Mesenchymal stem cell (in vitro differentiated cells and primary cell): Measurements from ENCODE around the gene LY6G6F.

Experiments
- DNase-seq: peaks from one replicate; pipeline ENCODE4 v3.0.0-alpha.2; 2013
- H2AFZ ChIP-seq: one replicate; pipeline ENCODE4 v1.6.1; 2013; ENCODE audit warnings: low read depth, mild to moderate bottlenecking, control low read depth, inconsistent platforms, low read length, moderate library complexity
- H2AK5ac ChIP-seq: 2 replicates; pipeline ENCODE4 v1.6.1; 2013; ENCODE audit warnings: low read length, moderate library complexity, mild to moderate bottlenecking, inconsistent platforms; ENCODE audit not compliant: severe bottlenecking
- H2BK120ac ChIP-seq: one replicate; pipeline ENCODE4 v1.6.1; 2013; ENCODE audit warnings: low read depth, mild to moderate bottlenecking, inconsistent platforms, low read length, moderate library complexity
- H2BK12ac ChIP-seq, 2 experiments: one replicate each; pipeline ENCODE4 v1.6.1; 2013; ENCODE audit warnings: inconsistent platforms in 2 of 2, low read length in 2 of 2, mild to moderate bottlenecking in 2 of 2, moderate library complexity in 2 of 2, control low read depth in 1 of 2
- H2BK15ac ChIP-seq: one replicate; pipeline ENCODE4 v1.6.1; 2013; ENCODE audit warnings: mild to moderate bottlenecking, low read depth, inconsistent platforms; ENCODE audit not compliant: poor library complexity, severe bottlenecking
- H2BK5ac ChIP-seq: 2 replicates; pipeline ENCODE4 v1.6.1; 2013; ENCODE audit warnings: low read depth, mild to moderate bottlenecking, low read length, control low read depth, inconsistent platforms; ENCODE audit not compliant: poor library complexity, severe bottlenecking
- H3K14ac ChIP-seq, 2 experiments: one replicate each; pipeline ENCODE4 v1.6.1; 2013; ENCODE audit warnings: inconsistent platforms in 2 of 2, low read length in 2 of 2, control low read depth in 1 of 2, mild to moderate bottlenecking in 1 of 2, moderate library complexity in 1 of 2
- H3K18ac ChIP-seq, 2 experiments: one replicate each; pipeline ENCODE4 v1.6.1; 2013; ENCODE audit warnings: inconsistent platforms in 2 of 2, low read length in 2 of 2, control low read depth in 1 of 2, low read depth in 1 of 2, mild to moderate bottlenecking in 1 of 2
- H3K23ac ChIP-seq, 2 experiments: one replicate each; pipeline ENCODE4 v1.6.1; 2013; ENCODE audit warnings: inconsistent platforms in 2 of 2, low read length in 2 of 2, mild to moderate bottlenecking in 2 of 2, moderate library complexity in 2 of 2, control low read depth in 1 of 2
- H3K27ac ChIP-seq: 2 replicates; pipeline ENCODE4 v1.5.1; 2013; ENCODE audit warnings: mild to moderate bottlenecking, moderate library complexity, low read length, control low read depth, inconsistent platforms; ENCODE audit not compliant: poor library complexity, severe bottlenecking
- H3K27me3 ChIP-seq, 2 experiments: 2 replicates each; pipeline versions ENCODE4 v1.6.1 to v1.7.0; 2013; ENCODE audit warnings: low read length in 2 of 2, mild to moderate bottlenecking in 2 of 2, moderate library complexity in 2 of 2, control low read depth in 1 of 2, inconsistent platforms in 1 of 2; ENCODE audit not compliant: control insufficient read depth in 1 of 2, insufficient read depth in 1 of 2
- H3K36me3 ChIP-seq, 2 experiments: 2 replicates each; pipeline versions ENCODE4 v1.6.1 to v1.7.0; 2013; ENCODE audit warnings: low read length in 2 of 2, control low read depth in 1 of 2, inconsistent platforms in 1 of 2, low read depth in 1 of 2, mild to moderate bottlenecking in 1 of 2; ENCODE audit not compliant: insufficient read depth in 2 of 2, control insufficient read depth in 1 of 2
- H3K4ac ChIP-seq, 2 experiments: one replicate each; pipeline ENCODE4 v1.6.1; 2013; ENCODE audit warnings: inconsistent platforms in 2 of 2, low read length in 2 of 2, mild to moderate bottlenecking in 2 of 2, moderate library complexity in 2 of 2, control low read depth in 1 of 2, low read depth in 1 of 2
- H3K4me1 ChIP-seq: 2 replicates; pipeline ENCODE4 v1.6.1; 2013; ENCODE audit warnings: low read depth, low read length, control low read depth; ENCODE audit not compliant: control insufficient read depth, insufficient read depth
- H3K4me2 ChIP-seq: 2 replicates; pipeline ENCODE4 v1.6.1; 2013; ENCODE audit warnings: low read length, mild to moderate bottlenecking, inconsistent platforms; ENCODE audit not compliant: poor library complexity, severe bottlenecking
- H3K4me3 ChIP-seq, 2 experiments: 2 replicates each; pipeline versions ENCODE4 v1.5.1 to v1.7.0; 2013; ENCODE audit warnings: low read length in 2 of 2, mild to moderate bottlenecking in 2 of 2, control low read depth in 1 of 2, low read depth in 1 of 2; ENCODE audit not compliant: insufficient read depth in 1 of 2
- H3K79me1 ChIP-seq: replicated peaks from 2 replicates; pipeline ENCODE4 v1.6.1; 2013; ENCODE audit warnings: mild to moderate bottlenecking, control low read depth, low read length, inconsistent platforms; ENCODE audit not compliant: poor library complexity, severe bottlenecking
- H3K9ac ChIP-seq: 2 replicates; pipeline ENCODE4 v1.7.0; 2013; ENCODE audit warnings: mild to moderate bottlenecking, low read length, moderate library complexity
- H3K9me3 ChIP-seq: 2 replicates; pipeline ENCODE4 v1.7.0; 2013; ENCODE audit warnings: mild to moderate bottlenecking, low read length; ENCODE audit not compliant: control insufficient read depth
- H4K8ac ChIP-seq: one replicate; pipeline ENCODE4 v1.6.1; 2013; ENCODE audit warnings: inconsistent platforms, mild to moderate bottlenecking, low read length, moderate library complexity
- H4K91ac ChIP-seq: one replicate; pipeline ENCODE4 v1.6.1; 2013; ENCODE audit warnings: mild to moderate bottlenecking, low read length, inconsistent platforms
- WGBS: methylation state at CpG from one replicate; pipeline ENCODE4 v1.1.7; 2013; ENCODE audit warnings: mixed read lengths; 5-methylcytosine and 5-hydroxymethylcytosine counted together

LY6G6F gene

DNA sequence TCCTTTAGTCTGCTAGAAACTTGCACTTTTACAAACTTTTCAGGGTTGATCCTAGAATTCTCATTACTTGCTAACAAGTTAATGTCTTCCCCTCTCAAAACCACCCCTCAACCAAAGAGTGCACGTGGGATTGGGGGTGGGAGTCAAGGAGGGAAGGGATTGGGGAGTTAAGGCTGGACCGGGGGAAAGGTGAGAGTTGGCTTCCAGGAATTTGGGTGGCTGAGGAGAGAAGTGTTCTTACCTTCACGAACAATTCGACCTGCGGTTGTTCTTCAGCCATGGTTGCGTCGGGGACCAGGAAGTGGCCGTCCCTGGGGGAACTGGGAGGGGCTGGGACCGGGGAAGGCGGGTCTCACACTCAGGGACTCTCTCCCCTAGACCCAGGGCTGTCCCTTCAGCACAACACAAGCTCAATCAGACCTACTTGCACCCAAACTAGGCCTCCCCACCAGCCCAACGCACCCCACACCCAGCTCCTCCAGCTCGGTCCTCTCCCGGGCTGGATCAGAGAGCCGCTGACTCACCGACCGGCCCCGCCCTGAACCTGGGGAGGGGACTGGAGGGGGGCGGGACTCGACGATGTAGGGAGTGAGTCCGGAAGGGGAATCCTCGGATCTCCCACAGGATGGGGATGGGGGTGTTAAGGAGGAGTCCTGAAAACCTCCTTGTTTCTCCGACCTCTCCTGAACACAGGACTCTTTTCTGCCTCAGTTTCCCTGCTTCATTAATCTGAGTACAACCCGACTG lies 29.5 kb downstream of the LY6G6F start, which contains the start of gene CLIC1:
Gene CLIC1 (minus strand): TSS at position 510 of the 747 bp plus-strand sequence. CDS start 230 bp downstream, at position 280.
- peak within 1 kb of the TSS; percentile 91 to 98 for H3K18ac ChIP-seq
- 0% methylated on average over 10 of the region's 24 CpGs for WGBS
- H3K4me2 ChIP-seq = peak within 1 kb of the TSS; percentile 72
- H2BK120ac ChIP-seq = peak within 1 kb of the TSS; percentile 83
- H3K14ac ChIP-seq = peak within 1 kb of the TSS; percentile 89 to 98
- DNase-seq = peak; percentile 91
- H3K4ac ChIP-seq = peak within 1 kb of the TSS; percentile 98
- H3K9ac ChIP-seq = peak within 1 kb of the TSS; percentile 100
- peak within 1 kb of the TSS; percentile 88 for H4K8ac ChIP-seq
- peak within 1 kb of the TSS; percentile 97 for H3K27ac ChIP-seq
- H3K79me1 ChIP-seq = peaks cover 2% of the 10 kb centered on the region
- H2BK12ac ChIP-seq = peak within 1 kb of the TSS; percentile 94 to 99
- peak within 1 kb of the TSS; percentile 67 to 100 for H3K4me3 ChIP-seq
- H3K27me3 ChIP-seq = no peaks in the 10 kb centered on the region
- peak within 1 kb of the TSS in 1 of 2 experiments; percentile 81 for H3K23ac ChIP-seq
- H2AK5ac ChIP-seq = peak within 1 kb of the TSS; percentile 86
- peaks cover 26 to 33% of the 10 kb centered on the region in 2 experiments for H3K36me3 ChIP-seq
- H3K9me3 ChIP-seq = no peaks in the 10 kb centered on the region
- H2AFZ ChIP-seq = no peak within 1 kb of the TSS
- peak within 1 kb of the TSS; percentile 47 for H2BK5ac ChIP-seq
- H3K4me1 ChIP-seq = peaks cover 33% of the 10 kb centered on the region
- H4K91ac ChIP-seq = peak within 1 kb of the TSS; percentile 96
- peak within 1 kb of the TSS; percentile 77 for H2BK15ac ChIP-seq

GRCh38 chr6:31736768-31737314 lies 30.2 kb downstream of the LY6G6F start:
- Histone ChIP-seq H3K23ac (peak overlapping the region in 1 of 2 experiments; percentile 81), H3K9ac (peak overlapping the region; percentile 100), H2BK15ac (peak overlapping the region; percentile 77), H2BK5ac (no peak overlapping the region), H3K79me1 (peaks cover 2% of the 10 kb centered on the region), H3K27ac (peak overlapping the region; percentile 59), H3K14ac (peak overlapping the region; percentile 89 to 96), H3K4me2 (peak overlapping the region; percentile 72), H4K8ac (peak overlapping the region; percentile 88), H3K18ac (peak overlapping the region; percentile 87 to 98), H3K4me1 (peaks cover 33% of the 10 kb centered on the region), H2AFZ (no peak overlapping the region), H3K36me3 (peaks cover 21 to 31% of the 10 kb centered on the region in 2 experiments), H3K27me3 (no peaks in the 10 kb centered on the region), H2AK5ac (peak overlapping the region; percentile 71), H3K9me3 (no peaks in the 10 kb centered on the region), H2BK12ac (peak overlapping the region; percentile 94 to 99), H3K4me3 (peak overlapping the region in 1 of 2 experiments; percentile 100), H4K91ac (peak overlapping the region; percentile 85), H2BK120ac (peak overlapping the region; percentile 83), H3K4ac (peak overlapping the region; percentile 98)
- DNase-seq = no peak
- whole genome bisulfite sequencing = 47% methylated on average over 8 of the region's 10 CpGs

GRCh38 chr6:31737315-31737990 lies 30.8 kb downstream of the LY6G6F start:
- no peaks in the 10 kb centered on the region for H3K9me3 ChIP-seq
- H2BK120ac ChIP-seq = peak overlapping the region; percentile 83
- no peaks in the 10 kb centered on the region for H3K27me3 ChIP-seq
- no peak overlapping the region for H2AFZ ChIP-seq
- H3K4ac ChIP-seq = peak overlapping the region; percentile 51 to 98
- peak overlapping the region; percentile 88 for H4K8ac ChIP-seq
- 21% methylated on average over 6 of the region's 7 CpGs for WGBS
- peak overlapping the region; percentile 25 for H3K4me2 ChIP-seq
- peak overlapping the region; percentile 47 for H2BK5ac ChIP-seq
- peak overlapping the region; percentile 89 for H3K27ac ChIP-seq
- H3K9ac ChIP-seq = peak overlapping the region; percentile 100
- H3K18ac ChIP-seq = peak overlapping the region; percentile 11 to 91
- peak overlapping the region; percentile 86 for H2AK5ac ChIP-seq
- H2BK12ac ChIP-seq = peak overlapping the region in 1 of 2 experiments; percentile 38
- no peak overlapping the region for H3K14ac ChIP-seq
- H3K23ac ChIP-seq = no peak overlapping the region
- H3K79me1 ChIP-seq = peaks cover 2% of the 10 kb centered on the region
- peak overlapping the region; percentile 18 for H2BK15ac ChIP-seq
- peaks cover 16 to 31% of the 10 kb centered on the region in 2 experiments for H3K36me3 ChIP-seq
- DNase-seq = peak; percentile 82
- peak overlapping the region in 1 of 2 experiments; percentile 57 for H3K4me3 ChIP-seq
- H4K91ac ChIP-seq = peak overlapping the region; percentile 85
- H3K4me1 ChIP-seq = peaks cover 33% of the 10 kb centered on the region
